ENCODE results near the gene C22orf15.

The C22orf15 gene, protein sequence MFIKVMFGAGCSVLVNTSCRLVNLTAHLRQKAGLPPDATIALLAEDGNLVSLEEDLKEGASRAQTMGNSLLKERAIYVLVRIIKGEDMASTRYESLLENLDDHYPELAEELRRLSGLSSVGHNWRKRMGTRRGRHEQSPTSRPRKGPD

DNA sequence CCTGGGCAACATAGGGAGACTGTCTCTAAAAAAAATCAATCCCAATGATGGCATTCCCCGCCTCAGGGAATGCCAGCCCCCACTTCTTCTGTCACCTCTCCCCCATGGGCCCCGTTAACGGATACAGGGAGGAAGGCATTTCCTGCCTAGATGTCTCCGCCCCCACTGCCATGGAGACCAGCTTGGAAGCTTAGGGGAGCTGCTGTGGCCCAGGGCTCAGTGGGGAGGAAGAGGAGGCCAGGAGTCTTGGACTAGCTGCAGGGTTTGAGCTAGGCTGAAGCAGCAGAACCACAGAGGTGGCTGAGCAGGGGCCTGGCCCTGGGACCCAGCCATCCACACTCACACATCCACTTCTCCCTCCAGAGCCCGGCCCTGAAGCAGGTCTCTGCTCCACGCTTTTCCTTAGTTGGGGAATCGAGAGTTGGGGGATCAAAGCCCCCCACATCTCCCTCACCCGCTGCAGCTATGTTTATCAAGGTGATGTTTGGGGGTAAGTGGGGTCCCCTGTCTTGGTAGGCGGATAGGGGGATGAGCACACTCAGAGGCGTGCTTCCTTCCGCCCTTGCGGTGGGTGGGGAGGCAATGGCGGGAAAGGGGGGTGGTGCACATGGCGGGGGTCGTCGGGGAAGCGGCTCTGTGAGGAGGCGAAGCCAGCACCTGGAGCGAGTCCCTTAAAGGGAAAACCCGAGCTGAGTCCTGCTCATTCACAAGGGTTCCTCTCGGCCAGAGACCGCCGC, at the start of gene C22orf15:
C22orf15 (plus strand) TSS at position 149 of the 737 bp plus-strand sequence; CDS start at position 466, 317 bp downstream.
- TF ChIP-seq CTCF (IDR thresholded peaks at IDR 0.05; ENCODE audit: low read depth, low read length), result no peak
- H3K4me3 ChIP-seq (replicated peaks in 1 of 2; ENCODE audit: low read depth in 2 of 2, low read length in 2 of 2), result no peak within 1 kb of the TSS
- peak in 1 of 2 donors; percentile 64 for DNase-seq (ENCODE audit: low read depth in 2 of 2)

DNA sequence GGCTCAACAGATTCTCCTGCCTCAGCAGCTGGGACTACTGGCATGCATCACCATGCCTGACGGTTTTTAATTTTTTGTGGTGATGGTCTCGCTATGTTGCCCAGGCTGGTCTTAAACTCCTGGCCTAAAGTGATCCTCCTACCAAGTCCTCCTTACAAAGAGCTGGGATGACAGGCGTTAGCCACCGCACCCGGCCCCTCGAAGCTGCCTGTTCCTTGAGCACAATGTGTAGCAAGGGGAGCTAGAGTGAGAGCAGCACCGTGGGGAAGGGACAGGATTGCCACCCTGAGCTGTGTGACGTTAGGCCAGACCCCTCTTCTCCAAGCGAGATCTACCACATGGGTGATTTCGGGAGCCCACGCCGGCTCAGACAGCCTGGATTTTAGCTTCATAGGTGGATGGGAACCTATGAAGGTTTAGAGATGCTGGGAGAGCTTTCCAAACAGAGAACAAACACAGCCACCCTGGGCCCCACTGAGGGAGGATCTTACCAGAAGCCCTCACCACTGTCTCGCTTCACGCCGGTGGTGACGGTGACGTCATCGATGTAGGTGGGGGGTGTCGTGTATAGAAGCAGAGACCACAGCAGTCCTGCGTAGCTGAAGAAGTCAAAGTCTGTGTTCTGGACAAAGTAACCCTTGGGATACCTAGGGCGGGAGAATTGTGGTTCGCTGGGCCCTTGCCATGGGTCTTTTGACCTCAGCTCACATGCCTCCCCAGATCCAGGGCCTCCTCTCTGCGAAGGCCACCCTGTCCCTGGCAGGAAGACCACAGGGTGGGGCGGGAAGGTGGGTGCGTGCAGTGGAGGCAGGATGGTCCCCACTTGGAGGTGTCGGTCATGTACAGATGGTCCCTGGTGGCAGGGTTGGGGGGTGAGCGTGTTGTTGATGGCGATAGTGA, 48.8 kb upstream of the C22orf15 start:
- H3K4me3 ChIP-seq (replicated peaks in 1 of 2; ENCODE audit: low read depth in 2 of 2, low read length in 2 of 2), result no peak overlapping the region
- DNase-seq (ENCODE audit: low read depth in 2 of 2), result no peak
- no peak for TF ChIP-seq CTCF (IDR thresholded peaks at IDR 0.05; ENCODE audit: low read depth, low read length)

DNA sequence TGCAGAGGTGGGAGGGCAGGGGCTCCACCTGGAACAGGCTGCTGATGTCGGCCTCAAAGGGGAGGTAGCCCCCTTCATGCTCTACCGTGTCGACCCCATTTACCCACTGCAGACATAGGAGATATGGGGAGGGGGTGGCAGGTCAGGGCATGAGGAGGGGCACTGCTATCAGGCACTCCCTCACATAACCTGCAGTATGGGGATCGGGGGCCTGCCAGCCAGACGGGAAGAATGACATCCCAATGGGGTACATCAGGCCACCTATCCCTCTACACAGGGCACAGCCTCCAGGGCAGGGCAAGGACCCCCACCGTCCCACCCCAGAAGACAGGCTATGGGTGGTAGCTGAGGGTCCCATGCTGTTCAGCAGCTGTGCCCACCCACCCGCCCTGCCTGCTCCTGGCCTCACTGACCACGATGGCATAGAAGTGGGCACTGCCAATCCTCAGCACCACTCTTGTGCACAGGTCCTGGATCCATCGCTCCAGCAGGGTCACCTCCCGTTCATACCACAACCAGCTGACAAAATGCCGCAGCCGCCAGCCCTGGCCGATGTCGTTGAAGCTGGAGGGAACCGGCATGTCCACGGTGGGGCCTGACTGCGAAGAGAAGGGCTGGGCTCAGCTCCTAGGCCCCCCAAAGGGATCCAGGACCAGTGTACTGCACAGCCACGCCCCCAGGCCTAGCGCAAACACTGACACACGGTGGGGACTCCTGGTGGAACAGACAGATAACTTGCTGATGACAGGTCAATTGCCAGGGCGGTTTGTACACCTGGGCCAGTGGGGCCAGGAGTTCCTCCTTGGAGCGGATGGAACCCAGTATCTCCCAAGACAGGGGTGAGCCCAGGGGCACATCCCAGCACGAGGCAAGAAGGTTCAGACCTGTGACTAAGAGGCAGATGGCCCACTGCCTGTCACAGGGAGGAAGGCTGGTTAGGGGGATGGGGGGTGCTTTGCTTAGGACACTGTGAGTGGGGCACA, 47.9 kb upstream of the C22orf15 start:
- no peak for TF ChIP-seq CTCF (IDR thresholded peaks at IDR 0.05; ENCODE audit: low read depth, low read length)
- H3K4me3 ChIP-seq (replicated peaks in 1 of 2; ENCODE audit: low read depth in 2 of 2, low read length in 2 of 2), result no peak overlapping the region
- no peak for DNase-seq (ENCODE audit: low read depth in 2 of 2)

- no peak for TF ChIP-seq CTCF (IDR thresholded peaks at IDR 0.05; ENCODE audit: low read depth, low read length)
- peak overlapping the region in 1 of 2 donors; percentile 91 for H3K4me3 ChIP-seq (replicated peaks in 1 of 2; ENCODE audit: low read depth in 2 of 2, low read length in 2 of 2)
- peak in 1 of 2 donors; percentile 8 for DNase-seq (ENCODE audit: low read depth in 2 of 2)
Measured at GRCh38 chr22:23715806-23716375, 46.9 kb upstream of the C22orf15 start.

GRCh38 chr22:23716811-23717801, 45.7 kb upstream of the C22orf15 start:
- peak; percentile 88 to 90 for DNase-seq (ENCODE audit: low read depth in 2 of 2)
- H3K4me3 ChIP-seq (replicated peaks in 1 of 2; ENCODE audit: low read depth in 2 of 2, low read length in 2 of 2), result peak overlapping the region; percentile 91 to 92
- no peak for TF ChIP-seq CTCF (IDR thresholded peaks at IDR 0.05; ENCODE audit: low read depth, low read length)

All from cardiac fibroblast (primary cell).